Measurements from ENCODE around the gene FAS.

DNA sequence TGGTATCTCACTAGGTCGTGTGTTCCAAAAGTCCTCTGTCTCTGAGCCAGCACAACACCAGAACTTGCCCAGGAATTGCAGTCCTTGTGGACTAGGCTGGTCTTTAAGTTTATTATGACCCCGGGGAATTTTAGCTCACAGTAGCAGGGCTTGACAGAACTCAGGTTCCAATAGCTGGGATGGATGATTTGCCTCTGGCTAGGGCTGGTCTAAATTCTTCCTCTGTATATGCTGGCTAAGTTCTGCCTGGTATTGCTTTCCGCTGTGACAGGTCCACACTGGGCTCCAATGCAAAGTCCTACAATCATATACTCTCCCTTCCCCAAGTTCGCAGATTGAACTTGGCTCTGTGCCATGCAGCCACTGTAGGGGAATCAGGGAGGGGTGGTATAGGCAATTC lies 52.5 kb downstream of the FAS start:
- TF ChIP-seq POLR2A (IDR thresholded peaks at IDR 0.05) = no peak
- TF ChIP-seq, protein P1, sequence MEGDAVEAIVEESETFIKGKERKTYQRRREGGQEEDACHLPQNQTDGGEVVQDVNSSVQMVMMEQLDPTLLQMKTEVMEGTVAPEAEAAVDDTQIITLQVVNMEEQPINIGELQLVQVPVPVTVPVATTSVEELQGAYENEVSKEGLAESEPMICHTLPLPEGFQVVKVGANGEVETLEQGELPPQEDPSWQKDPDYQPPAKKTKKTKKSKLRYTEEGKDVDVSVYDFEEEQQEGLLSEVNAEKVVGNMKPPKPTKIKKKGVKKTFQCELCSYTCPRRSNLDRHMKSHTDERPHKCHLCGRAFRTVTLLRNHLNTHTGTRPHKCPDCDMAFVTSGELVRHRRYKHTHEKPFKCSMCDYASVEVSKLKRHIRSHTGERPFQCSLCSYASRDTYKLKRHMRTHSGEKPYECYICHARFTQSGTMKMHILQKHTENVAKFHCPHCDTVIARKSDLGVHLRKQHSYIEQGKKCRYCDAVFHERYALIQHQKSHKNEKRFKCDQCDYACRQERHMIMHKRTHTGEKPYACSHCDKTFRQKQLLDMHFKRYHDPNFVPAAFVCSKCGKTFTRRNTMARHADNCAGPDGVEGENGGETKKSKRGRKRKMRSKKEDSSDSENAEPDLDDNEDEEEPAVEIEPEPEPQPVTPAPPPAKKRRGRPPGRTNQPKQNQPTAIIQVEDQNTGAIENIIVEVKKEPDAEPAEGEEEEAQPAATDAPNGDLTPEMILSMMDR (IDR thresholded peaks at IDR 0.05) = no peak

Measured in thyroid gland (tissue), 4 donors.